HepG2 (cell line): Measurements from ENCODE around the gene S100A13. TPM values are rescaled to one million over a fixed set of nuclear protein-coding genes. Genes with fewer than 3 reads are reported as not detected.

ENCODE experiments used
- ATF1 ChIP-seq: IDR thresholded peaks from 2 replicates; pipeline ENCODE4 v1.6.1; 2016; ENCODE audit warnings: mild to moderate bottlenecking, control low read depth
- IRF1 ChIP-seq: sonication (generic); formaldehyde crosslinking; IDR thresholded peaks from 2 replicates; pipeline ENCODE4 v1.4.0; 2020; ENCODE audit warnings: low read depth, mild to moderate bottlenecking, missing genetic modification reagents
- MED13 ChIP-seq: sonication (generic); formaldehyde crosslinking; IDR thresholded peaks from 2 replicates; pipeline ENCODE4 v1.5.0; 2020; ENCODE audit warnings: missing genetic modification reagents
- NBN ChIP-seq: fragments of 450-650 bp; conservative IDR thresholded peaks from 2 replicates; pipeline ENCODE4 v1.6.1; 2017
- NFAT5 ChIP-seq: sonication (generic); formaldehyde crosslinking; IDR thresholded peaks from 2 replicates; pipeline ENCODE4 v1.4.0; 2020; ENCODE audit warnings: missing genetic modification reagents
- NR2C2 ChIP-seq: sonication (generic); formaldehyde crosslinking; IDR thresholded peaks from 2 replicates; pipeline ENCODE4 v1.4.0; 2020; ENCODE audit warnings: missing genetic modification reagents, mild to moderate bottlenecking, moderate library complexity, borderline replicate concordance
- ZNF17 ChIP-seq: sonication (generic); formaldehyde crosslinking; IDR thresholded peaks from 2 replicates; pipeline ENCODE4 v1.5.0; 2020; ENCODE audit warnings: mild to moderate bottlenecking, missing genetic modification reagents
- ZNF354B ChIP-seq: sonication (generic); formaldehyde crosslinking; IDR thresholded peaks from 2 replicates; pipeline ENCODE4 v1.8.0; 2022; ENCODE audit warnings: mild to moderate bottlenecking, missing genetic modification reagents
- ZNF543 ChIP-seq: sonication (generic); formaldehyde crosslinking; IDR thresholded peaks from 2 replicates; pipeline ENCODE4 v1.4.0; 2020; ENCODE audit warnings: mild to moderate bottlenecking, missing genetic modification reagents
- polyA plus RNA-seq, 8 experiments: library from polyadenylated mRNA; depleted of rRNA in 3 of 8; stranded (reverse) in 7 of 8; unstranded in 1 of 8; fragments of >200 nt; fragmentation: Illumina TruSeq in 4 of 8; extraction: Trizol in 4 of 8; gene quantifications; 2 replicates each; pipeline versions ENCODE4 v1.2.1 to v1.2.3, GENCODE V29; 2011 to 2016; ENCODE audit warnings: low read depth in 4 of 8, missing spikeins in 1 of 8, mixed read lengths in 1 of 8; ENCODE audit not compliant: insufficient read depth in 1 of 8
- total RNA-seq, 5 experiments: library from RNA; depleted of rRNA; stranded (reverse); fragments of >200 nt; fragmentation: Illumina TruSeq; extraction: Trizol; gene quantifications; 2 replicates each; pipeline ENCODE4 v1.2.3, GENCODE V29; 2016; ENCODE audit warnings: low read depth in 1 of 5
- TF ChIP-seq, protein P1 (sequence below): sonication (generic); formaldehyde crosslinking; IDR thresholded peaks from 2 replicates; pipeline ENCODE4 v1.4.0; 2020; ENCODE audit warnings: missing genetic modification reagents

Gene S100A13
- total and polyA plus RNA-seq, 2 of the 13 experiments (the other 11 are each of a cell fraction or from before 2014, with no cell fraction given) = 89.5 to 172 TPM

- TF ChIP-seq NFAT5 (CRISPR knock-in tag) = no peak
- TF ChIP-seq, protein P1, sequence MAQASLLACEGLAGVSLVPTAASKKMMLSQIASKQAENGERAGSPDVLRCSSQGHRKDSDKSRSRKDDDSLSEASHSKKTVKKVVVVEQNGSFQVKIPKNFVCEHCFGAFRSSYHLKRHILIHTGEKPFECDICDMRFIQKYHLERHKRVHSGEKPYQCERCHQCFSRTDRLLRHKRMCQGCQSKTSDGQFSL (CRISPR knock-in tag) = no peak
- no peak for TF ChIP-seq NBN
- no peak for TF ChIP-seq MED13 (CRISPR knock-in tag)
- no peak for TF ChIP-seq ATF1 (CRISPR knock-in tag)
- no peak for TF ChIP-seq ZNF354B
- TF ChIP-seq ZNF543 = no peak
- TF ChIP-seq ZNF17 (CRISPR knock-in tag) = no peak
- no peak for TF ChIP-seq NR2C2
- no peak for TF ChIP-seq IRF1 (CRISPR knock-in tag)
Measured at GRCh38 chr1:153599847-153600246, 27.5 kb downstream of the S100A13 start (continued).
